Mesenchymal stem cell (in vitro differentiated cells and primary cell): ENCODE data around the gene QPRT.
"Not testable (repeated sequence)": the region's sequence is repeated elsewhere in the genome, so short reads cannot be mapped to it uniquely, and the experiment has no call there.

Source experiments
- DNase-seq: peaks from one replicate; pipeline ENCODE4 v3.0.0-alpha.2; 2013
- H2AFZ ChIP-seq: one replicate; pipeline ENCODE4 v1.6.1; 2013; ENCODE audit warnings: low read depth, mild to moderate bottlenecking, control low read depth, inconsistent platforms, low read length, moderate library complexity
- H2AK5ac ChIP-seq: 2 replicates; pipeline ENCODE4 v1.6.1; 2013; ENCODE audit warnings: low read length, moderate library complexity, mild to moderate bottlenecking, inconsistent platforms; ENCODE audit not compliant: severe bottlenecking
- H2BK120ac ChIP-seq: one replicate; pipeline ENCODE4 v1.6.1; 2013; ENCODE audit warnings: low read depth, mild to moderate bottlenecking, inconsistent platforms, low read length, moderate library complexity
- H2BK12ac ChIP-seq, 2 experiments: one replicate each; pipeline ENCODE4 v1.6.1; 2013; ENCODE audit warnings: inconsistent platforms in 2 of 2, low read length in 2 of 2, mild to moderate bottlenecking in 2 of 2, moderate library complexity in 2 of 2, control low read depth in 1 of 2
- H2BK15ac ChIP-seq: one replicate; pipeline ENCODE4 v1.6.1; 2013; ENCODE audit warnings: mild to moderate bottlenecking, low read depth, inconsistent platforms; ENCODE audit not compliant: poor library complexity, severe bottlenecking
- H2BK5ac ChIP-seq: 2 replicates; pipeline ENCODE4 v1.6.1; 2013; ENCODE audit warnings: low read depth, mild to moderate bottlenecking, low read length, control low read depth, inconsistent platforms; ENCODE audit not compliant: poor library complexity, severe bottlenecking
- H3K14ac ChIP-seq, 2 experiments: one replicate each; pipeline ENCODE4 v1.6.1; 2013; ENCODE audit warnings: inconsistent platforms in 2 of 2, low read length in 2 of 2, control low read depth in 1 of 2, mild to moderate bottlenecking in 1 of 2, moderate library complexity in 1 of 2
- H3K18ac ChIP-seq, 2 experiments: one replicate each; pipeline ENCODE4 v1.6.1; 2013; ENCODE audit warnings: inconsistent platforms in 2 of 2, low read length in 2 of 2, control low read depth in 1 of 2, low read depth in 1 of 2, mild to moderate bottlenecking in 1 of 2
- H3K23ac ChIP-seq, 2 experiments: one replicate each; pipeline ENCODE4 v1.6.1; 2013; ENCODE audit warnings: inconsistent platforms in 2 of 2, low read length in 2 of 2, mild to moderate bottlenecking in 2 of 2, moderate library complexity in 2 of 2, control low read depth in 1 of 2
- H3K27ac ChIP-seq: 2 replicates; pipeline ENCODE4 v1.5.1; 2013; ENCODE audit warnings: mild to moderate bottlenecking, moderate library complexity, low read length, control low read depth, inconsistent platforms; ENCODE audit not compliant: poor library complexity, severe bottlenecking
- H3K27me3 ChIP-seq, 2 experiments: 2 replicates each; pipeline versions ENCODE4 v1.6.1 to v1.7.0; 2013; ENCODE audit warnings: low read length in 2 of 2, mild to moderate bottlenecking in 2 of 2, moderate library complexity in 2 of 2, control low read depth in 1 of 2, inconsistent platforms in 1 of 2; ENCODE audit not compliant: control insufficient read depth in 1 of 2, insufficient read depth in 1 of 2
- H3K36me3 ChIP-seq, 2 experiments: 2 replicates each; pipeline versions ENCODE4 v1.6.1 to v1.7.0; 2013; ENCODE audit warnings: low read length in 2 of 2, control low read depth in 1 of 2, inconsistent platforms in 1 of 2, low read depth in 1 of 2, mild to moderate bottlenecking in 1 of 2; ENCODE audit not compliant: insufficient read depth in 2 of 2, control insufficient read depth in 1 of 2
- H3K4ac ChIP-seq, 2 experiments: one replicate each; pipeline ENCODE4 v1.6.1; 2013; ENCODE audit warnings: inconsistent platforms in 2 of 2, low read length in 2 of 2, mild to moderate bottlenecking in 2 of 2, moderate library complexity in 2 of 2, control low read depth in 1 of 2, low read depth in 1 of 2
- H3K4me1 ChIP-seq: 2 replicates; pipeline ENCODE4 v1.6.1; 2013; ENCODE audit warnings: low read depth, low read length, control low read depth; ENCODE audit not compliant: control insufficient read depth, insufficient read depth
- H3K4me2 ChIP-seq: 2 replicates; pipeline ENCODE4 v1.6.1; 2013; ENCODE audit warnings: low read length, mild to moderate bottlenecking, inconsistent platforms; ENCODE audit not compliant: poor library complexity, severe bottlenecking
- H3K4me3 ChIP-seq, 2 experiments: 2 replicates each; pipeline versions ENCODE4 v1.5.1 to v1.7.0; 2013; ENCODE audit warnings: low read length in 2 of 2, mild to moderate bottlenecking in 2 of 2, control low read depth in 1 of 2, low read depth in 1 of 2; ENCODE audit not compliant: insufficient read depth in 1 of 2
- H3K79me1 ChIP-seq: replicated peaks from 2 replicates; pipeline ENCODE4 v1.6.1; 2013; ENCODE audit warnings: mild to moderate bottlenecking, control low read depth, low read length, inconsistent platforms; ENCODE audit not compliant: poor library complexity, severe bottlenecking
- H3K9ac ChIP-seq: 2 replicates; pipeline ENCODE4 v1.7.0; 2013; ENCODE audit warnings: mild to moderate bottlenecking, low read length, moderate library complexity
- H3K9me3 ChIP-seq: 2 replicates; pipeline ENCODE4 v1.7.0; 2013; ENCODE audit warnings: mild to moderate bottlenecking, low read length; ENCODE audit not compliant: control insufficient read depth
- H4K8ac ChIP-seq: one replicate; pipeline ENCODE4 v1.6.1; 2013; ENCODE audit warnings: inconsistent platforms, mild to moderate bottlenecking, low read length, moderate library complexity
- H4K91ac ChIP-seq: one replicate; pipeline ENCODE4 v1.6.1; 2013; ENCODE audit warnings: mild to moderate bottlenecking, low read length, inconsistent platforms
- WGBS: methylation state at CpG from one replicate; pipeline ENCODE4 v1.1.7; 2013; ENCODE audit warnings: mixed read lengths; 5-methylcytosine and 5-hydroxymethylcytosine counted together

QPRT gene

DNA sequence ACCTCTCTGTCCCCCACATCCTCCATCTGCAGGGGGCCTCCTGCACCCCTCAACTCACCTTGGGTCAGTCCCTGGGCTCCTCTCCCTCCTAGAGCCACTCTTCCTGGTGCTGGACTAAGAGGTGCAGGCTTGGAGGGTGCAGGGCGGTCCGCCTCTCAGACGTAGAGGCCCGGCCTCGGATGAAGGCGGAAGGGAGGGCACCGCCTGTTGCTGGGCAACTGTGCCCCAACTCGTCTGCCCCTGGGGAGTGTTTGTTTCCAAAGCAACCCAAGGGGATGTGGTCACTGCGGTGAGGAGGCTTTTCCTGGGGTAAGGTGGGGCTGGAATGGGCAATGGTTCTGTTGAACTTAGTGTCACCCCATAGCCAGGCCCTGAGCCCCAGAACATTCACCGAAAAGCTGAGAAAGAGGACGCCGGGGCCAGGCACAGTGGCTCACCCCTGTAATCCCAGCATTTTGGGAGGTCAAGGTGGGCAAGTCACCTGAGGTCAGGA, 66.9 kb downstream of the QPRT start, which contains the start of gene C16orf54:
Gene C16orf54, minus strand, starts transcription at position 138 of the 493 bp plus-strand sequence. CDS start 1,039 bp downstream, outside the sequence.
- Histone ChIP-seq H2BK5ac (no peak within 1 kb of the TSS), H2AFZ (no peak within 1 kb of the TSS), H3K4me1 (no peaks in the 10 kb centered on the region), H3K4ac (no peak within 1 kb of the TSS), H3K14ac (no peak within 1 kb of the TSS), H3K4me3 (no peak within 1 kb of the TSS), H2BK120ac (no peak within 1 kb of the TSS), H3K18ac (no peak within 1 kb of the TSS), H3K27me3 (peaks cover 4 to 48% of the 10 kb centered on the region in 2 experiments), H4K91ac (no peak within 1 kb of the TSS), H2AK5ac (no peak within 1 kb of the TSS), H4K8ac (no peak within 1 kb of the TSS), H2BK15ac (no peak within 1 kb of the TSS), H3K9ac (no peak within 1 kb of the TSS), H3K36me3 (no peaks in the 10 kb centered on the region), H2BK12ac (no peak within 1 kb of the TSS), H3K4me2 (peak within 1 kb of the TSS; percentile 37), H3K9me3 (no peaks in the 10 kb centered on the region), H3K27ac (no peak within 1 kb of the TSS), H3K23ac (no peak within 1 kb of the TSS), H3K79me1 (no peaks in the 10 kb centered on the region)
- WGBS, result 88% methylated on average over 12 of the region's 12 CpGs
- no peak for DNase-seq

DNA sequence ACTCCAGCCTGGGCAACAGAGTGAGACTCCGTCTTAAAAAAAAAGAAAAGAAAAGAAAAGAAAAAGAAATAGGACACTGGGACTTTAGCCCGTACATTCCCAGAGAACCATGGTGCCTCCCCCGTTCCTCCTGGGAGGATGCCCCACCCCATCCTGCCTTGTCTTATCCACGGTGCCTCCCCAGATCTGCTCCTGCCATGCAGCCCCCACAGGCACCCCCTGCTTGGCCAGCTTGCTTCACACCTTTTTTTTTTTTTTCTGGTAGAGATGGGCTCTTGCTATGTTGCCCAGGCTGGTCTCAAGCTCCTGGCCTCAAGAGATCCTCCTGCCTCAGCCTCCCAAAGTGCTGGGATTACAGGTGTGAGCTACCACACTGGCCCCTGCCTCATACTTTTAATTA, 67.5 kb downstream of the QPRT start:
- not testable (repeated sequence) for DNase-seq, H3K4me1 ChIP-seq, H3K9me3 ChIP-seq, H3K79me1 ChIP-seq, H3K23ac ChIP-seq, H3K4ac ChIP-seq, H3K14ac ChIP-seq, H2AK5ac ChIP-seq, H4K8ac ChIP-seq, H3K27ac ChIP-seq, H4K91ac ChIP-seq, H2BK120ac ChIP-seq, H2BK15ac ChIP-seq, H3K4me3 ChIP-seq, H2BK12ac ChIP-seq, H3K36me3 ChIP-seq, H3K18ac ChIP-seq, H2AFZ ChIP-seq, H2BK5ac ChIP-seq, H3K9ac ChIP-seq
- 84% methylated on average over 3 of the region's 4 CpGs for whole genome bisulfite sequencing
- Histone ChIP-seq H3K27me3 (peaks cover 4 to 42% of the 10 kb centered on the region in 2 experiments), H3K4me2 (peak overlapping the region; percentile 37)
